Fibroblast of skin of left quadriceps (primary cell): ENCODE data around the gene EZH1.
A peak's percentile ranks its signal among the peaks of the same experiment; 100 is the strongest.

Experiments
- DNase-seq, 2 experiments: peaks; one replicate each; pipeline ENCODE4 v3.0.0-alpha.2; 2013; ENCODE audit warnings: low read depth in 2 of 2

EZH1 gene

DNA sequence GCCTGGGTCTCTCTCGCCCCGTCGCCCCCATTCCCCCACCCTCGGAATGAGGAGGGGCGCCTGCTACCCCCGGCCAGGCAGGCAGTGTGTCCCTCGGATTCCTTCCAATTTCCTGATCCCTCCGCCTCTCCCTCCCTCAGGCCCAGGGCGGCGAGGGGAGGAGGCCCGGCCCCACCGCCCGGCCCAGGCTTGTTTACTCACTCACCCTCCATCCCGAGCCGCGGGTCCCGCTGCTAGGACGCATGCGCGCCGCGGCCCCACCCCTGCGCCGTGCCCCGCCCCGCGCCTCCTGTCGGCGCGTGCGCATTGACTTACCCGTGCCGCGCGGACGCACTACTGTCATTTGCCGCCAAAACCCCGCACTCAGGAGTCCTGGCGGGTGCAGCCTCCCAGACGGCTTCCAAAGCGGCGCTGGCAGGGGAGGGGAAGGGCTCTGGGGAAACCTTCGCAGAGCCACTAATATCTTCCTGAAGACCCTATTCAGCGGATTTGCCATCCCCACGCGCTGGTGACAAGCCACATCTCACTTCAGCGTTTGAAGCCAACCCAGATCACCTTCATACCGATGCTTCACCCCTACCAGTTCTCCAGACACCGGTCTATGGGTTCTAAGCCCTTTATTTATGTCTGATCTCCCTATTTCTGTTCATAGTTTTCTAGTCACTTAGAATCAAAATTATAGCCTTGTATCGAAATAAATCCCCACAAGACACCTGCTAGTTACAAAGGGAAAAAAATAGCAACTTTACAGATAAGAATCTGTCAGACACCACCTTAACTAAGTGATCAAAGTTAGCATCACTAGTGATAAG lies at the start of gene EZH1:
TSS of gene EZH1 (minus strand) at position 235 of the 812 bp plus-strand sequence. CDS start 16,099 bp downstream, outside the sequence.
- peak; percentile 79 to 81 for DNase-seq

DNA sequence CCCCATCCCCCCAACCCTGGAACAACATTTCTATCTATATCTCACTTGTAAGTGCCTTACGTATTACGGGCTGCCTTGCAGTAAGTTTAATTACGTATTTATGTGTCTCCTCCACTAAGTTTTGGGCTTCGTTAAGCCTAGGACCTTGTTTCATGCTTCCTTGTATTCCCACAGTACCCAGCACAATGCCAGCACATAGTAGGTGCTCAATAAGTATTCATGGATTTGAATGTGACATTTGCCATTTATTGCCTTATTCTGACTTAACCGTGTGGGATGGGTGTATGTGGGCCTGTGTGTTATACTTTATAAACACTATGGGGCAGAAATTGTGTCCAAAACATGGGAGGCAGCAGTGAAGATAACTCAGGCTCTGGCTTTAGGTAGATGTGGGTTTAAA lies 47.7 kb upstream of the EZH1 start:
- DNase-seq, result no peak

DNA sequence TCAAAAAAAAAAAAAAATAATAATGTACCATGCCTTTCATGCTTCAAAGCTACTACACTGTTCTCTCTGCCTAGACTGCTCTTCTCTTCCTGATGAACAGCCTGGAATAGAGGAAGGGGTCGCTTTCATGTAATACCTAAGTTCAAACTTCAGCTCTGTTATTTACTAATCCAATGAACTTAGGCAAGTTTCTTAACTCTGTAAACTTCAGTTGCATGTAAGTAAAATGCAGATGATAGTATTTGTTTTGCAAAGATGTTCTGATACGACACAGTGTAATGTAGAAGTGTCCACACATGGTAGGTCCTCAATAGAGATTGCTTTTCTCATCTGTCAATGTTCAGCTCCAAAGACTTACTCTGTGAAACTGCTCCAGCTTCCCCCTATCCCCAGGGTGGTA lies 47.1 kb upstream of the EZH1 start:
- no peak for DNase-seq

DNA sequence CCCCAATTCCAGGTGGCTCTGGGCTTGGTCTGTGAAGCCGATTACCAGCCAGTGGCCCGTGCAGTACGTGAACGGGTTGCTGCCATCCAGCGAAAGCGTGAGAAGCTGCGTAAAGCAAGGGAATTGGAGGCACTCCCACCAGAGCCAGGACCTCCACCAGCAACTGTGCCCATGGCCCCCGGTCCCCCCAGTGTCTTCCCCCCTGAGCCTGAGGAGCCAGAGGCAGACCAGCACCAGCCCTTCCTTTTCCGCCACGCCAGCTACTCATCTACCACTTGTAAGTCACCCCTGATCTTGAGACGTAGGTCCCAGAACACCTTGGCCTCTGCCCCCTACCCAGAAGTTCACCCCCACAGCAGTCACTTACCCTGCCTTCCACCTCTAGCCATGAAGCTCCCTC lies 42.4 kb upstream of the EZH1 start:
- DNase-seq, result no peak

DNA sequence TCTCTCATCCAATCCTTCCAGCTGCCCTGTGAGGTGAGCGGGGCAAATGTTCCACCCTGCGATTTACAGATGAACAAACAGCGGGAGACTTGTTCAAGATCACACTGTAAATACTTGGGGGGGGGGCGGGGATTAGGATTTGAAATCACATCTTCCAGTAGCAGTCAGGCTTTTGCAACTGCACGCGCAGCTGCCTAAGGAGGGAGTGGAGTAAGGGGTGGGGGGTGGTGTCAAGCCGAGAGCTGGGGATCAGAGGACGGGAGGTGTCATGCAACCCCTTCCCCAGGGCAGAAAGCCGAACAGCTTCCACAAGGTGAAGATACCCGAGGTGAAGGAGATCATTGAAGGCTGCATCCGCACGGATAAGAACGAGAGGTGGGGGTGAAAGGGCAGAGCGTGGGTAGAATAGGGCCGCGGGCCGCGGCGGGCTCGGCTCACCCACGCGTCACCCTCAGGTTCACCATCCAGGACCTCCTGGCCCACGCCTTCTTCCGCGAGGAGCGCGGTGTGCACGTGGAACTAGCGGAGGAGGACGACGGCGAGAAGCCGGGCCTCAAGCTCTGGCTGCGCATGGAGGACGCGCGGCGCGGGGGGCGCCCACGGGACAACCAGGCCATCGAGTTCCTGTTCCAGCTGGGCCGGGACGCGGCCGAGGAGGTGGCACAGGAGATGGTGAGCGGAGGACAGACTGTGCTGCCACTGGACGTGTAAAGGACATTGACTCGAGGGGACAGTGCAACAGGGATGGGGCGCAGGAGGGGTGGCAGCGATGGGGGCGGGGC lies 40.2 kb upstream of the EZH1 start:
- DNase-seq, result no peak

DNA sequence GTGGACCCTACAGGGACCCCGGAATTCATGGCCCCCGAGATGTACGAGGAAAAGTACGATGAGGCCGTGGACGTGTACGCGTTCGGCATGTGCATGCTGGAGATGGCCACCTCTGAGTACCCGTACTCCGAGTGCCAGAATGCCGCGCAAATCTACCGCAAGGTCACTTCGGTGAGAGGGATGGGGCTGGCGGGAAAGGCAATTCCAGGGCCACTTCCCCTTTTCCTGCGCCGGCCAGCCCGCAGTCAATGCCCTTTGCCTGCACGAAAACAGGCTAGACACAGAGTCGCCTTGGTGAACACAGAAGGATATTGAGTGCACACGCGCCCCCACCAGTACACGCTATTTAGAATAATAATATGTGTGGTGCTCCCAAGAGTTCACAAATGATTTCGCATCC lies 39.6 kb upstream of the EZH1 start:
- no peak for DNase-seq

DNA sequence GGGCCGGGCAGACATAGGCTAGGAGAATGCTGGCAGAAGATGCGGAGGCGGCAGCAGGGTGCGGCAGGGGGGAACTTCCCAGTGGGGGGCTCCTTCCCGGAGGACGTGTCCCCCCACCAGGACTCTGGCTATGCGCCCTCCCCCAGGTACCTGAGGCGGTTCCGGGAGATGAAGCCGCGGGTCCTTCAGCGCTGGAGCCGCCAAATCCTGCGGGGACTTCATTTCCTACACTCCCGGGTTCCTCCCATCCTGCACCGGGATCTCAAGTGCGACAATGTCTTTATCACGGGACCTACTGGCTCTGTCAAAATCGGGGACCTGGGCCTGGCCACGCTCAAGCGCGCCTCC lies 38.9 kb upstream of the EZH1 start:
- DNase-seq, result no peak

DNA sequence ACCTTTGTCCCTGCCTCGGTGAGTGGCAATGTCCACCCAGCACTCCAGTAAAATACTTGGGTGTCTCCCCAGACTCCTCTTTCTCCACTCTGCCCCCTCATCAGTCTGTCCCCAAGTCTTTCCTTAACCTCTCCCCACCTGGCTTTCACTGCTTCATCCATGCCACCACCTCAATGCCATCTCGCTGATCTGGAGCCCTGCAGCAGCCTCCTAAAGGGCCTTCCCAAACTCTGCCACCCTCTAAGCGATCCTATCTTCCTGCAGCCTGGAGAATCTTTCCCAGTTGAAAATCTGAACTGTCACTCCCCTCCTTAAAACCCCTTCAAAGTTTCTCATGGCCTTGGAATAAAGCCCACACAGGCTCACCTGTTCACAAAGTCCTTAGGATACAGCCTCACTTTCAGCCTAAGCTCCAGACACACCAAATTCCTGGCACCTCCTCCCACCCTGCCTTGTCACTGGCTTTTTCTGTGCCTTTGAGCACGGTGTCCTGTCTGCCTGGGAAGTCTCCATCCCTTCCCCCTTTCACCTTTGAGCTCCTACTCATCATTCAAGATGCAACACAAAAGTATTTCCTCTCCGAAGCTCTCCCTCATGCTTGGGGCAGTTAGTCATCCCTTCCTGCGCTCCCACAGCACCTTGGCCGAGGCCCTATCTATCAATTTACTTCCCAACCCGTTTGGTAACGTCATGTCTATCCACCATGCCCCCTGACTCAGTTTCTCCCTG lies 38.4 kb upstream of the EZH1 start:
- DNase-seq, result peak; percentile 52 to 59

DNA sequence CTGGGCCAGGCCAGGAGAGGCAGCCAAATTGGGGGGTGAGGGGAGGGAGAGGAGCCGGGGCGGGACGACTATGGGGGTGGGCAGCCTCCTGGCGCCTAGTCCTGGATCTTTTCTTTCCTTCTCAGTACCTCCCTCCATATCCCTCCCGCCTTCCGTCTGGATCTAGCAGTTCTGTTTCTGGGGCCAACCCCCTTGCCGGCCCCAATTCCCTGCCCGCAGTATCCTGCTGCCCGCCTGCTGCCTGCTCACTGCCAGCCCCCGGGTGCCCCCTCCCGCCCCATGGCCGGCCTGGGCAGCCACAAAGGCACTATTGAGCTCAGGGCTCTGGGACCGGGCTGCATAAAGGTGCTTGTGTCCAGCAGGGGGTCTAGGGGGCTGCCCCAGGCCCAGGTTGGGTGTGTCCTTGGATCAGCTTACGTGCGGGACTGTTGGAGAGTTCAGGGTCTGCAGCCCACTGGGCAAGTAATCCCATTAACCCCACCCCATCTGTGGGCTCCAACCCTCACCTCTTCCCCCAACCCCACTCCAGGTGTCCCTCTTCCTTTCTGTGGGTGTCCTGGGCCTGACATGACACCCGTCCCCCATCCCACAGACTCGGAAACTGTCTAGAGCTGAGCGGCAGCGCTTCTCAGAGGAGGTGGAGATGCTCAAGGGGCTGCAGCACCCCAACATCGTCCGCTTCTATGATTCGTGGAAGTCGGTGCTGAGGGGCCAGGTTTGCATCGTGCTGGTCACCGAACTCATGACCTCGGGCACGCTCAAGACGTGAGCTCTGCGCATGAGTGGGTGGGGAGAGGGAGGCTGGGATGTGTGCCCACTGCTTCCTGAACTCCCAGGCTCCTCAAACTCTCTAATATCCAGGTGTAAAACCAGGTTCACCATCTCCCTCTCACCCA lies 37.6 kb upstream of the EZH1 start:
- no peak for DNase-seq

DNA sequence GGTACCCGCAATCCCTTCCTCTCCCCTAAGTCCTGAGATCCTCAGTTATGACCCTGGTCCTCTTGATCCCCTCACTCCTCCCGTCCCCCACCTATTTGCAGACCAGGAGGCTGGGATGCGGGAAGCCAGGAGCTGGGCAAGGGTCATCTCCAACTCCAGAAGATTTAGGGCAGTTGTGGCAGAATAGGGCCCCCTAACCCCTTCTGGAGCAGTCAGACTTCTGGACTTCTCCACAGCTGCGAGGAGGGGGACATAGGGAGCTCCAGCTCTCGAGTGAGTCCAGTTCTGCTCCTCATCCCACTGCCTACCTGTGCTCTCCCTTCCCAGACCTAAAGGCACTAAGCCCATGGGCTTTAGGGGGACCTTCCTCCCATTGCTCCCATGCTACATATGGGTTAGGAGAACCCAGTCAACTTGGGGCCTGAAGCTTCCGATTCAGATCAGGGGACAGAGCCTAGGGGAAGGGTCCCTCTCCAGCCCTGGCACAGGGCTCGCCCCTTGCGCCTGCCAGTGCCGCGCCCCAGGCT lies 36.9 kb upstream of the EZH1 start:
- DNase-seq, result no peak

DNA sequence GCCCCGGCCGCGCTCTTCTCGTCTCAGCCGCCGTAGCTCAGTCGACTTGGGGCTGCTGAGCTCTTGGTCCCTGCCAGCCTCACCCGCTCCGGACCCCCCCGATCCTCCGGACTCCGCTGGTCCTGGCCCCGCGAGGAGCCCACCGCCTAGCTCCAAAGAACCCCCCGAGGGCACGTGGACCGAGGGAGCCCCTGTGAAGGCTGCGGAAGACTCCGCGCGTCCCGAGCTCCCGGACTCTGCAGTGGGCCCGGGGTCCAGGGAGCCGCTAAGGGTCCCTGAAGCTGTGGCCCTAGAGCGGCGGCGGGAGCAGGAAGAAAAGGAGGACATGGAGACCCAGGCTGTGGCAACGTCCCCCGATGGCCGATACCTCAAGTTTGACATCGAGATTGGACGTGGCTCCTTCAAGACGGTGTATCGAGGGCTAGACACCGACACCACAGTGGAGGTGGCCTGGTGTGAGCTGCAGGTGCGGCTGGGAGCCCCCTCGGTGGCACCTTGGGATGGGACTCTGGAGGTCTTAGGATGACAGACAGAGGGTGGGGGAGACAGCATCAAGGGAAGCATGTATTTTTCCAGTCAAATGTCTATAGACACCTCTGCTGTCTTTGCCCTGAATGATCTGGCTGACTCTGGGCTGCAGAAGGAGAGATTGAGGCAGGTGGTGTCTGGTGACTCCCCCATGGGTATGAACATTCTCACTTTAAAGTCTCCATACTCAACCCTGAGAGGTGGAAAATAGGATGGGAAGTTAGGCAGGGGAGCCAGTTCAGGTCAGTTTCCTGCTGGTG lies 36.2 kb upstream of the EZH1 start:
- no peak for DNase-seq

DNA sequence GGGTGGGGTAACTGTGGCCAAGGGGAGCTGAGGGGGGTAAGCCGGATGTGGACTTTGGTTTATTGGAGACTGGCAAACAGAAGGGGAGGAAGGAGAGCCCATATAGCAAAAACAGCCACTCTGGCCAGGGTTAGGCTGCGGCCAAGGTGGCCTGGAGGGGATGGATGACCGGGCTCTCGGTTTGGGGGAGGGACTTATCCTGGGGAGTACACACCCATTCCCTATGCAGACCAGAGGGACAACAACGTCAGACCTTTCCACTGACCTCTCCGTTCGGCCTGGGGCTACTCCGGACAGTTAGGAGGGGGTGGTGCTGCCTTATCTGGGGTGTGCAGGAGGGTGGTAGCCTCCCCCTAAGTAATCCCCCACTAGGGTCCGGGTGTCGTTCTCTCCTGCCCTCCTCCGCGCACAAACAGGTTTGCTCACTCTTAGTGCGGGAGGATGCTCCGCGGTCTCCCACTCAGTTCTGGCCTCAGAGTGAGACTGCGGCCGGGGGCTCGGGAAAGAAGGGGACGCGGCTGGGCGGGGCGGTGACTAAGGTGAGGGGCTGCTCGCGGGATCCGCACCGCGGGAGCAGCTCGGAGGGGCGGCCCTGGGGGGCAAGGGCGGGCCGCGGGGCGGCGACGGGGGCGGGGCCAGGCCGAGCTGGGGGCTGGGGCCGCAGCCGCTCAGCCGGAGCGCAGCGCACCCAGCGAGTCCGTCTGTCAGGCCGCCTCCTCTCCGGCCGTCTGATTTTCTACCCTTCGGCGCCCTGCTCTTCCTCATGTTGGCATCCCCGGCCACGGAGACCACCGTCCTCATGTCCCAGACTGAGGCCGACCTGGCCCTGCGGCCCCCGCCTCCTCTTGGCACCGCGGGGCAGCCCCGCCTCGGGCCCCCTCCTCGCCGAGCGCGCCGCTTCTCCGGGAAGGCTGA lies 35.4 kb upstream of the EZH1 start, which contains the start of gene WNK4:
TSS of gene WNK4 (plus strand) at position 675 of the 915 bp plus-strand sequence. CDS start at position 764, 89 bp downstream.
- DNase-seq, result no peak

DNA sequence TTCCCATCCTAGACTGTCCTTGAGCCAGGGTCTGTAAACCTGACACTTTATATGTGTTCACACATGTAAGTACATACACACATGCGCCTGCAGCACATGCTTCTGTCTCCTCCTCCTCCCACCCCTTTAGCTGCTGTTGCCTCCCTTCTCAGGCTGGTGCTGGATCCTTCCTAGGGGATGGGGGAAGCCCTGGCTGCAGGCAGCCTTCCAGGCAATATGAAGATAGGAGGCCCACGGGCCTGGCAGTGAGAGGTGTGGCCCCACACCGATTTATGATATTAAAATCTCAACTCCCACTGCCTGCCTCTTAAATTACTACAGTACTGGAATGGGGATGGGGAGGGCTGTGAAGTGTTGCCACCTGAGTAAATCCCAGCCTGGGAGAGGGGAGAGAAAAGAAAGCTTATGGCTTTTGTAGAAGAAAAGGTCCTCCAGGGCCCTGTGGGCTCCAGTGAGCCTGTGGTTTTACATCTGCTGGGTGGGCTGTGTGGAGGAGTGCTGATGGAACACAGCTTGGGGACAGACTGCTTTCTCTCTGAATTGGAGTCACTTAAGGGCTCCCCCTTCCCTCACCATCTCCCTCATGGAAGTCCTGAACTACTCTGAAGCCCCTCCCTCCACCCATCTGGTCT lies 34.6 kb upstream of the EZH1 start:
- DNase-seq, result no peak

DNA sequence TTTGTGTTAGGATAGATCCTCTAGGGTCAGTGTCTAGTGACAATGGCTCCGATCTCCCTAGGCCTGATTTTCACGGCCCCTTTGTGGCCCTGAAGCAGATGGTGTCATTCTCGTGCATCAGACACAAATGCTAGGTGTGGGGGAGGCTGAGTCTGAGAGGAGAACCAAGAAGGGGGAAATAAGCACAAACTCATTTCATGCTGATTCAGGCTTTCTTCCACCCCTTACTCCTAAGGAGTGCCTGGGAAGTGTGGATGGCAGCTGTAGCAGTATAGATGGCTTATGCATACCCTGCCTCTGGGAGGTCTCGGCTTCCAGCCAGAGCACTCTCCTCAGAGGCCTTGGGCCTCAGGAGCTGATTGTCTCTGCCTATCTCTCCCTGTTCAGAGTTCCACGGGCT lies 33.7 kb upstream of the EZH1 start:
- no peak for DNase-seq

DNA sequence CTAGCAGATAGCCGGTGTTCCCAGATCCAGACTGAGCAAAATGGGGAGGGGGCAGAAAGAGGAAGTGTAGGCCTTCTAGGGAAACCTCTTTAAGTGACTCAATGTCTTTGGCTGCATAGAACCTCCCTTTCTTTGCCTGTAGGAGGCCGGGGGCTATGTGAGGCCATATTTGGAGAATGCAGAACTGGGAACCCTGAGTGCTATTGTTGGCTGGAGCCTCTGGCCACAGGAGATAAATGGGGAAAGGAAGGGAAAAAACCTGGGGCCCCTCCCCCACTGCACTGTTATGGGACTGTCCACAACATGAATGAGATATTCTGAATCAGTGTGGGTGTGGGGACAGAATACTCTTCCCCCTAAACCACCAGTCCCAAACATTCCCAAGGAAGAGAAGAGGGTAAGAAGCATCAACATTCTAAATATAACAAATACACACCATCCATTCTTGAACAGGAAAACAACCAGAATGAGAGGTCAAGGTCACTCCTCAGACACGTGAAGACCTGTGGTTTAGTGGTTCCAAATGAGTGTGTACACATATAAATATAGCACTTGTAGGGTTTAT lies 30.8 kb upstream of the EZH1 start:
- DNase-seq, result no peak

DNA sequence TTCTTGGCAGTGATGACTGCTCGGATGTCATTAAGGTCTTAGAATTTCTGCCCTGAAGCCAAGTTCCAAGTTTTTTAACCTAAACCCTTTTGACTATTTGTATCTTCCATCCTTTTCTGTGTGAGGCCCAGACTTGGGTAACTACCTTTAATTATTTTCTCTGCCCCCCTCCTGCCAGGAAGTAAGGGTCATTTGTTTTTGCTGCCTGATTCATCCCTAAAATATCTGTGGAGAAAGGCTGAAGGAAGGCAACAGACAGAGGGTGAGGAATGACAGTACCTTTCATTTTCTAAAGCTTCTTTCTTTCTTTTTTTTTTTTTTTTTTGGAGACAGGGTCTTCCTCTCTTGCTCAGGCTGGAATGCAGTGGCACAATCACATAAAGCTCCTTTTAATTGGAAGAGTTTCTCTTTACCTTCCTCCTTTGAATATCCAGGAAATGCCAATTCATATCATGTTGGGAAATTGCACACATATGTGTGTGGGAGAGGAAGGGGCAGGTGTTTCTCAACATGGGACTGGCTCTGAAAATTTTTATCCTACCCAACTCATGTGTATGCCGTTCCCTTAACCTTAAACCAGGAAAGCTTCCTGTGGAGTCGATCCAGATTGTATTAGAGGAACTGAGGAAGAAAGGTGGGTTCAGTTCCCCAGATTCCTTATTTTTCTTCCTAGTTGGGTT lies 29.4 kb upstream of the EZH1 start:
- DNase-seq, result no peak

DNA sequence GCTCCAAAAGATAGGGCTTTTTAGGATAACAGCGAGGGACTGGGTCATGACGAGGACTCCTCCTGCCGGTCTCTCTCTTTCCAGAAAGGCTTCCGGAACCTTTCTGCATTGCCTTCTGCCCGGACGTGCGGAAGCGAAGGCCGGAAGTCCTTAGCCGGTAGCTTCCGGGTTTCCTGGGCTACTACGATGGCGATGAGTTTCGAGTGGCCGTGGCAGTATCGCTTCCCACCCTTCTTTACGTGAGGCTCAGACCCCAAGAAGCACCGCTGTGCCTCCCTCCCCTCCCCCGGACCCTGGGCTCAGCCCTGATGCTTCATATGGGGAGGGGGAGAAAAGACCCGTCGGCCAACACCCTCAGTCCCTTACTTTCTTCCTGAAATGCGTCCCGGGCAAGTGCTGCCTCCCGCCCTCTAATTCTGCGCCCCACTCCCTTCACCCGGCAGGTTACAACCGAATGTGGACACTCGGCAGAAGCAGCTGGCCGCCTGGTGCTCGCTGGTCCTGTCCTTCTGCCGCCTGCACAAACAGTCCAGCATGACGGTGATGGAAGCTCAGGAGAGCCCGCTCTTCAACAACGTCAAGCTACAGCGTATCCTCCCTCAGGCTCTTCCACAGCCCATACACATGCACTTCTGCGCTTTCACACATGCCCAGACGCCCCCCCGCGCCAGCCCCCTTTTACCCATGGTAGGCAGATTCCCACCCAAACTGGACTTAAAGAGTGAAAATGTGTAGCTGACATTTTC lies 28.6 kb upstream of the EZH1 start, which contains the start of gene VPS25:
TSS of gene VPS25 (plus strand) at position 160 of the 746 bp plus-strand sequence. CDS start at position 187, 27 bp downstream.
- peak; percentile 64 to 68 for DNase-seq
